22Rv1 (cell line): ENCODE data around the gene KIAA1210.

Experiments used
- H3K27ac ChIP-seq: fragments of 450-650 bp; 2 replicates; pipeline ENCODE4 v1.5.1; 2017
- CTCF ChIP-seq: fragments of 450-650 bp; IDR thresholded peaks from 2 replicates; pipeline ENCODE4 v1.5.1; 2017; ENCODE audit warnings: mild to moderate bottlenecking
- ZFX ChIP-seq: fragments of 450-650 bp; IDR thresholded peaks from 2 replicates; pipeline ENCODE4 v1.6.1; 2017; ENCODE audit warnings: antibody characterized with exemption, borderline replicate concordance

Gene KIAA1210

DNA sequence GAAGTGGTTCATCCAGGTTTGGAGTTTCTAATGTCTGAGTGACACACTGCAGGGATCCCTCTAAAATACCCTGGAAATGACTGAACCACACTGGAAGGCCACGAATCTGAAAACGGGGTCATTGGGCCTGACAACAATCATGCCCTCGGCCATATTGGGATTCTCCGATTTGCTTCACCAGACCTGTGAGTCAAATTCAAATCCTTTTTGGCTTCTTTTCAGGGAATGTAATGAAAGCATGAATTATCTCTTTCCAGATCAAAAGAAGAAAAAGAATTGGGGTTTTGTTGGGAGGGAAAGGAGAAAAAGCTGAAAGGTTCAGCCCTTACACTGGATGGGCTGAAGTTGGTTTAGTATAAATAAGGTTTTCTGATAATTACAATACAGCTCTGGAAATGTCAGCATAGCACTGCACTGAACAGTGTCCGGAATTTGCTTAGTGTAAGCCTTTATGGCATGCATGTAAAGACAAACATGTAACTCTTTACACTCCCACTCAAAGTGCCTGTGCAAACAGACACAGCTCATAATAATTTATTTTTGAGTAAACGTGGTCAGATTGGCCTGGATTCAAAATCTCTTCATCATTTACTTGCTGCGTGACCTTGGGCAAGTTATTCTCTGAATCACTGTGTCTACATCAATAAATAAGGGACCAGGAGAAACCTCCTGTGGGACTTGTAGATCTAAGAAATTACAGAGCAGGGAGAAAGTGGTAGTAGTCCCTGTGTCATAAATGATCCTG lies 33.4 kb downstream of the KIAA1210 start:
- TF ChIP-seq CTCF (no peak), ZFX (no peak)
- peak overlapping the region; percentile 68 for H3K27ac ChIP-seq

GRCh38 chrX:119090627-119091026 lies 37.0 kb downstream of the KIAA1210 start:
- no peak overlapping the region for H3K27ac ChIP-seq
- no peak for TF ChIP-seq CTCF

- no peak overlapping the region for H3K27ac ChIP-seq
- TF ChIP-seq CTCF (no peak), ZFX (no peak)
These were observed 38.0 kb downstream of the KIAA1210 start for GRCh38 chrX:119089619-119090018.

GRCh38 chrX:119087121-119087520 lies 40.5 kb downstream of the KIAA1210 start:
- H3K27ac ChIP-seq = no peak overlapping the region
- TF ChIP-seq CTCF (no peak), ZFX (no peak)

DNA sequence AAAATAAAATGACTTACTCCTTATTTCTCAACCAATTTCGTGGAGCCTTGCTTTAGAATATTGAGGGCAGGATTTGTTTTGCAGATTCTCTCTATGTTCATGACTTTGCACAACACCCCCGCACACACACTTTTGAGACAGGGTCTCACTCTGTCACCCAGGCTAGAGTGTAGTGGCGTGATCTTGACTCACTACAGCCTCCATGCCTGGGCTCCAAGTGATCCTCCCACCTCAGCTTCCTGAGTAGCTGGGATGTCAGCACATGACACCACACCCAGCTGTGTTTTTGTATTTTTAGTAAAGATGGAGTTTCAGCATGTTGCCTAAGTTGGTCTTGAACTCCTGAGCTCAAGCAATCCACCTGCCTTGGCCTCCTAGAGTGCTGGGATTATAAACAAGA lies 42.8 kb downstream of the KIAA1210 start:
- no peak overlapping the region for H3K27ac ChIP-seq
- TF ChIP-seq CTCF (no peak), ZFX (no peak)

GRCh38 chrX:119082278-119082677 lies 45.3 kb downstream of the KIAA1210 start:
- no peak overlapping the region for H3K27ac ChIP-seq
- no peak for TF ChIP-seq CTCF
- no peak for TF ChIP-seq ZFX

DNA sequence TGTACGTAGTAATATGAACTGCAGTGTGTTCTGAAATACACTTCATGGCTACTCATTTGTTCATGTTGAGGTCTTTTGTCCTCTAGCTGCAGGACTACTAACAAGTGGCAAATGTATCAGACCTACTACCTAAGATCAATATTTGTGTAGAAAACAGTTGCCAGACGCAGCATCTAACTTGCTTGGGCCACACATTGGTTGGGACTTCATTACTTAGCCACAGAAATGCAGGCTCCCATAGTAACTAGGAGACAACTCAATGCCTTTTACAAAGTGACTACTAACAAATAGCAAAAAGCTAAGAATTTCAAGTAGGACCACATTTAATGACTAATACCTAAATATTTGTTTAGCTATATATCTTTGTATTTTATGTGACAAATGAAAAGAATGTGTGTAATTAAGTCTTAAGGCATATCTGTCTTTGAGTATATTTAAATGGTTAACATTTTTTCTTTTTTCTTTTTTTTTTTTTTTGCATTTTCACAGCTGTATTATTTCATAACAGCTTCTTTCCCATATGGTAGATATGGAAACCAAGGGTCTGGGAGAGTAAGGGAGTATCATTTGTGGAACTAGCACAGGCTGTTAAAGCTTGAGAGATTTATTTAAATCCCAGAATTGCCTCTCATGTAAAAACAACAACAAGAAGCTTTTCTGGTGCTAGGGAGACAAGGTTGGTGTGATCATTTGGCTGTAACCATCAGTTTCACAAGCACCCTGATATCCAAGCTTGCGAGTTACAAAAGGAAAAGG lies 52.2 kb downstream of the KIAA1210 start:
- no peak overlapping the region for H3K27ac ChIP-seq
- TF ChIP-seq ZFX (no peak), CTCF (no peak)
